A673 (cell line): ENCODE results near the gene MRPL34. TPM values are rescaled to one million over a fixed set of nuclear protein-coding genes. Genes with fewer than 3 reads are reported as not detected.

ENCODE experiments used
- BruUV-seq: library from RNA; stranded (reverse); fragments of 400-500 nt; replicated peaks from 2 replicates; lab custom pipeline; 2021; lab: Mats Ljungman, UMichigan
- CTCF ChIA-PET: fragments of 300-600 bp; sonication (Branson Sonifier 250); formaldehyde crosslinking; loops from one replicate; lab custom pipeline; 2022; ENCODE audit warnings: antibody characterized with exemption; lab: Charles Lee
- POLR2A ChIA-PET: fragments of 300-600 bp; sonication (Branson Sonifier 250); formaldehyde crosslinking; loops from one replicate; lab custom pipeline; 2022; ENCODE audit warnings: antibody characterized with exemption; ENCODE audit not compliant: low non-redundant PET; lab: Charles Lee
- DNase-seq: peaks from one replicate; pipeline ENCODE4 v3.0.0-alpha.2; 2015; ENCODE audit warnings: low spot score
- H3K27ac ChIP-seq: fragments of 200-600 bp; sonication (generic); 2 replicates; pipeline ENCODE4 v1.5.1; 2016; ENCODE audit warnings: mixed run types, low read depth, mild to moderate bottlenecking, mixed read lengths, antibody characterized with exemption, low read length; ENCODE audit not compliant: poor library complexity, severe bottlenecking
- H3K27me3 ChIP-seq: fragments of 200-600 bp; sonication (generic); replicated peaks from 2 replicates; pipeline ENCODE4 v1.6.1; 2017; ENCODE audit warnings: mixed run types, low read depth, mild to moderate bottlenecking, mixed read lengths, antibody characterized with exemption, low read length; ENCODE audit not compliant: insufficient read depth, poor library complexity
- H3K36me3 ChIP-seq: fragments of 200-600 bp; sonication (generic); 2 replicates; pipeline ENCODE4 v1.6.1; 2016; ENCODE audit warnings: mixed run types, mild to moderate bottlenecking, mixed read lengths, antibody characterized with exemption, low read length; ENCODE audit not compliant: insufficient read depth, poor library complexity, severe bottlenecking
- H3K4me1 ChIP-seq: fragments of 200-600 bp; sonication (generic); 2 replicates; pipeline ENCODE4 v1.6.1; 2017; ENCODE audit warnings: mixed run types, mild to moderate bottlenecking, mixed read lengths, antibody characterized with exemption, low read length; ENCODE audit not compliant: insufficient read depth, poor library complexity, severe bottlenecking
- H3K4me3 ChIP-seq: fragments of 200-600 bp; sonication (generic); 2 replicates; pipeline ENCODE4 v1.5.1; 2016; ENCODE audit warnings: low read depth, mixed run types, mild to moderate bottlenecking, mixed read lengths, low read length; ENCODE audit not compliant: poor library complexity, severe bottlenecking
- H3K9me3 ChIP-seq: fragments of 200-600 bp; sonication (generic); 2 replicates; pipeline ENCODE4 v1.6.1; 2016; ENCODE audit warnings: mixed run types, low read depth, mild to moderate bottlenecking, mixed read lengths, antibody characterized with exemption, low read length; ENCODE audit not compliant: poor library complexity, severe bottlenecking
- EZH2 ChIP-seq: fragments of 200-600 bp; sonication (generic); IDR thresholded peaks from 2 replicates; pipeline ENCODE4 v1.6.1; 2017; ENCODE audit warnings: borderline replicate concordance, low read depth, mild to moderate bottlenecking, mixed read lengths, antibody characterized with exemption, low read length; ENCODE audit not compliant: poor library complexity, severe bottlenecking
- intact Hi-C: fragments of 100-400 bp; cut with micrococcal nuclease; formaldehyde crosslinking; loops from one replicate; pipeline ENCODE4 v1.10.0; 2022; ENCODE audit not compliant: unreplicated experiment
- total RNA-seq: library from RNA; stranded (reverse); gene quantifications from 2 replicates; pipeline ENCODE4 v1.2.3, GENCODE V29; 2021
- TF ChIP-seq, protein P1 (sequence below): fragments of 300-800, 200-600 bp; sonication (generic); conservative IDR thresholded peaks from 2 replicates; pipeline ENCODE4 v1.5.1; 2017; ENCODE audit warnings: low read depth, mild to moderate bottlenecking, antibody characterized with exemption, low read length, moderate library complexity, mixed read lengths

MRPL34 gene
- total RNA-seq, 1 experiment from 2014 or later, result 91.8 TPM

DNA sequence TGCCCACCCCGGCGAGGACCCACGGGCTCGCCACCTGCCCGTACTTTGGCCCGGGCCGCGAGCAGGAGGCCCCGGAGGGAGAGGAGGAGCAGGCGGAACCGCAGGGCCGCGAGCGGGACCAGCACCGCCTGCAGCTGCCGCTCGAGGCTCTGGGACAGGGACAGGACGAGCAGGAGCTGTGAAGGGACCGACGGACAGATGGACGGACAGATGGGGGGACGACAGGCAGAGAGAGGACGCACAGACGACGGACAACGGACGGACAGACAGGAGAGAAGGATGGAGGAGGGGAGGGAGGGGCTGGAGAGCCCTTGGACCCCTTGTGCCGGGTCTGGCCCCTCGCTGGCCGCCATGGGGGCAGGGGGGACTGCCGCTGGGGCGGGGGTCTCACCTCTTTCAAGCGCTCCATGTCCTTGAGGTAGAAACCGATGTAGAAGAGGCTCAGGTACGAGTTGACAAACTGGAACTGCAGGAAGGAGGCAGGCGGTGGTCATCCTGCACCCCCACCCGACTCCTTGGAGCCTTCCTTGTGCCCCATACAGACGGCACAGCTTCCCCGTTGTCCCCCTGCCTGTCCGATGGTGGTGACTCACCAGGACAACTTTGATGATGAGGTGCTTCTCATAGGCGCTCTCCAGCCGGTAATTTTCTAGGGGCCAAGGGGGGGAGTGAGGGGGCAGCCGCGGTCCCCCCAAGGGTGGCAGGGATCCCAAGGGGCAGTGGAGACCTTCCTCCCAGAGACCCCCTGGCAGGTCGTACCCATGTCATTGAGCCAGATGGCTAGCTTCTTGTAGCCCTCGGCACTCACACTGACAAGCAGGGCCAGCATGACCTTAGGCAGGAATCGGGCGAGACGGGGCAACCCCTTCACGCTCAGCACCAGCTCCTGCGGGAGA is 23.9 kb downstream of the MRPL34 start:
- no TSS peak for BruUV-seq
- intact Hi-C loops, result no loop called here
- ChIA-PET CTCF (no interaction called here), POLR2A (no interaction called here)
- Histone ChIP-seq H3K4me3 (no peak overlapping the region), H3K27me3 (no peaks in the 10 kb centered on the region), H3K4me1 (no peaks in the 10 kb centered on the region), H3K36me3 (peaks cover 15% of the 10 kb centered on the region), H3K27ac (no peak overlapping the region), H3K9me3 (no peaks in the 10 kb centered on the region)
- no peak for DNase-seq
- no peak for TF ChIP-seq EZH2
- TF ChIP-seq, protein P1, sequence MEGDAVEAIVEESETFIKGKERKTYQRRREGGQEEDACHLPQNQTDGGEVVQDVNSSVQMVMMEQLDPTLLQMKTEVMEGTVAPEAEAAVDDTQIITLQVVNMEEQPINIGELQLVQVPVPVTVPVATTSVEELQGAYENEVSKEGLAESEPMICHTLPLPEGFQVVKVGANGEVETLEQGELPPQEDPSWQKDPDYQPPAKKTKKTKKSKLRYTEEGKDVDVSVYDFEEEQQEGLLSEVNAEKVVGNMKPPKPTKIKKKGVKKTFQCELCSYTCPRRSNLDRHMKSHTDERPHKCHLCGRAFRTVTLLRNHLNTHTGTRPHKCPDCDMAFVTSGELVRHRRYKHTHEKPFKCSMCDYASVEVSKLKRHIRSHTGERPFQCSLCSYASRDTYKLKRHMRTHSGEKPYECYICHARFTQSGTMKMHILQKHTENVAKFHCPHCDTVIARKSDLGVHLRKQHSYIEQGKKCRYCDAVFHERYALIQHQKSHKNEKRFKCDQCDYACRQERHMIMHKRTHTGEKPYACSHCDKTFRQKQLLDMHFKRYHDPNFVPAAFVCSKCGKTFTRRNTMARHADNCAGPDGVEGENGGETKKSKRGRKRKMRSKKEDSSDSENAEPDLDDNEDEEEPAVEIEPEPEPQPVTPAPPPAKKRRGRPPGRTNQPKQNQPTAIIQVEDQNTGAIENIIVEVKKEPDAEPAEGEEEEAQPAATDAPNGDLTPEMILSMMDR, result no peak

DNA sequence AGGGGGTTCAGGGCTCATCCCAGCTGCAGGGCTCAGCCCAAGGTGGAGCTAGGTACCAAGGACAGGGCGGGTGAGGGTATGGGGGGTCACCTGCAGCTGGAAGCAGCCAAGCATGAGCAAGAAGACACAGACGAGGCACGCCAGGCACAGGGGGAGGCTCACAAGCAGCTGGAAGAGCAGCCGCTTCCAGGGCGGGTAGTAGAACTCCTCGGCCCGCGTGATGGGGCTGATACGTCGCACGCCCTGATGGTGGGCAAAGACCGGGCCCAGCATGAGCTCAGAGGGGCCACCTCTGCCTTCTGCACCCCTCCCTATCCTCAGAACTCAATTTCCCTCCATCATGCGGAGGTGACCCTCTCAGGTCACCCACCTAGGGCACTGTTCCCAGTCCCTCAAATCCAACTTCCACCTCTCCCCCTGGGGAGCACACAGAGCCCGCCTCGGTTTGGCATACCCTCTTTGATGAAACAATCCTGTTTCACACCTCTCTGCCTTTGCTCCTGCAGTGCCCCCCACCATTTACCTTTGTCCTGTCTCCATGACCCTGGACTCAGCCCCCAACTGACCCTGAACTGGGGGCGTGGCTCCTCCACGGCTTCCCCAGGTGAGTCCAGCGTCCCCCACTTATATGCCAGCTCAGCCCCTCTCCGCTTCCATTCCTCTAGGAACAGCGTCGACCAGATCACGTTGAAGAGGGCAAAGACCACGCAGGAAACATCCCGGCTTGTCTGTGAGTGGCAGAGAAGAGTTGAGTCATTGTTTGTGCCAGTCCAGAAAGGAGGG is 24.8 kb downstream of the MRPL34 start:
- TF ChIP-seq, protein P1, result no peak
- no peak for TF ChIP-seq EZH2
- H3K27ac ChIP-seq, result no peak overlapping the region
- no peak overlapping the region for H3K4me3 ChIP-seq
- H3K27me3 ChIP-seq, result no peaks in the 10 kb centered on the region
- no peaks in the 10 kb centered on the region for H3K4me1 ChIP-seq
- no TSS peak for BruUV-seq
- no peaks in the 10 kb centered on the region for H3K9me3 ChIP-seq
- intact Hi-C loops, result no loop called here
- DNase-seq, result no peak
- POLR2A ChIA-PET, result no interaction called here
- CTCF ChIA-PET, result no interaction called here
- peaks cover 13% of the 10 kb centered on the region for H3K36me3 ChIP-seq

DNA sequence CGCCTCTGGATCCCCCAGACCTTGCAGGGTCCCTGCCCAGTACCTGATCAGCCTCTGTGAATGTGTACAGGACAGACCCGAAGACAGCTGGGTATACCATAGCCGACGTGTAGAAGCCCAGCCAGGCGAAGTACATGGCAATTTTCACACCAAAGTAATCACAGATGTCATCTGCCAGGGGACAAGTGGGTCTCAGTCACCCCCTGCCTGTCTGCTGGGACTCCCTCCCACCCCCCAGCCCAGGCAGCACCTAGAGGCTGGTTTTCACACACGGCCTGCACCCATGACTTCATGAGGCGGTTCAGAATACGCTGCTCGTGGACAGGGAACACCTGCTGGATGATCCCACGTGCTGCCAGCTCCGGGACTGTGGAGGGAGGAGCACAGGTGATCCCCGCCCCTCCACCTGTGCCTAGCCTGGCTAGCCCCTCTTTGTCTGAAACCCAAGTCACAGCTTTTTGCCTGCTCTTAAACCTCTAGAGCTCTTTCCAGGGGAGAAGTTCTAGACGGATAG is 25.4 kb downstream of the MRPL34 start:
- DNase-seq, result no peak
- Histone ChIP-seq H3K4me1 (no peaks in the 10 kb centered on the region), H3K27me3 (no peaks in the 10 kb centered on the region), H3K36me3 (peaks cover 13% of the 10 kb centered on the region), H3K9me3 (no peaks in the 10 kb centered on the region), H3K27ac (no peak overlapping the region), H3K4me3 (no peak overlapping the region)
- ChIA-PET CTCF (no interaction called here), POLR2A (no interaction called here)
- TF ChIP-seq EZH2, result no peak
- TF ChIP-seq, protein P1, result no peak
- intact Hi-C loops, result no loop called here
- BruUV-seq, result no TSS peak
